ENCODE measurements around the gene MEGF11.

Gene MEGF11

GRCh38 chr15:66162286-66162685, 91.3 kb downstream of the MEGF11 start:
- no peaks in the 10 kb centered on the region for H3K27me3 ChIP-seq (ENCODE audit: low read depth, low read length)
- H3K4me1 ChIP-seq (ENCODE audit: control insufficient read depth in 1 of 2, insufficient read depth in 2 of 2, low read length in 2 of 2), result no peaks in the 10 kb centered on the region
- H3K4me3 ChIP-seq (ENCODE audit: low read depth in 1 of 2, low read length in 2 of 2), result no peak overlapping the region
- H3K36me3 ChIP-seq (ENCODE audit: control insufficient read depth in 1 of 2, insufficient read depth in 2 of 2, low read length in 2 of 2), result no peaks in the 10 kb centered on the region
- no peaks in the 10 kb centered on the region for H3K9me3 ChIP-seq (ENCODE audit: control insufficient read depth in 1 of 2, low read length in 2 of 2)
- H3K27ac ChIP-seq (ENCODE audit: low read length), result no peak overlapping the region

GRCh38 chr15:66161575-66162118, 91.9 kb downstream of the MEGF11 start:
- no peak overlapping the region for H3K27ac ChIP-seq (ENCODE audit: low read length)
- H3K36me3 ChIP-seq (ENCODE audit: control insufficient read depth in 1 of 2, insufficient read depth in 2 of 2, low read length in 2 of 2), result no peaks in the 10 kb centered on the region
- H3K9me3 ChIP-seq (ENCODE audit: control insufficient read depth in 1 of 2, low read length in 2 of 2), result no peaks in the 10 kb centered on the region
- H3K27me3 ChIP-seq (ENCODE audit: low read depth, low read length), result no peaks in the 10 kb centered on the region
- H3K4me1 ChIP-seq (ENCODE audit: control insufficient read depth in 1 of 2, insufficient read depth in 2 of 2, low read length in 2 of 2), result no peaks in the 10 kb centered on the region
- no peak overlapping the region for H3K4me3 ChIP-seq (ENCODE audit: low read depth in 1 of 2, low read length in 2 of 2)

GRCh38 chr15:66161108-66161507, 92.4 kb downstream of the MEGF11 start:
- no peaks in the 10 kb centered on the region for H3K9me3 ChIP-seq (ENCODE audit: control insufficient read depth in 1 of 2, low read length in 2 of 2)
- no peaks in the 10 kb centered on the region for H3K36me3 ChIP-seq (ENCODE audit: control insufficient read depth in 1 of 2, insufficient read depth in 2 of 2, low read length in 2 of 2)
- H3K4me3 ChIP-seq (ENCODE audit: low read depth in 1 of 2, low read length in 2 of 2), result no peak overlapping the region
- no peaks in the 10 kb centered on the region for H3K4me1 ChIP-seq (ENCODE audit: control insufficient read depth in 1 of 2, insufficient read depth in 2 of 2, low read length in 2 of 2)
- no peaks in the 10 kb centered on the region for H3K27me3 ChIP-seq (ENCODE audit: low read depth, low read length)
- no peak overlapping the region for H3K27ac ChIP-seq (ENCODE audit: low read length)

- Histone ChIP-seq H3K9me3 (ENCODE audit: control insufficient read depth in 1 of 2, low read length in 2 of 2) (no peaks in the 10 kb centered on the region), H3K36me3 (ENCODE audit: control insufficient read depth in 1 of 2, insufficient read depth in 2 of 2, low read length in 2 of 2) (no peaks in the 10 kb centered on the region), H3K4me1 (ENCODE audit: control insufficient read depth in 1 of 2, insufficient read depth in 2 of 2, low read length in 2 of 2) (no peaks in the 10 kb centered on the region), H3K27ac (ENCODE audit: low read length) (no peak overlapping the region), H3K27me3 (ENCODE audit: low read depth, low read length) (no peaks in the 10 kb centered on the region), H3K4me3 (ENCODE audit: low read depth in 1 of 2, low read length in 2 of 2) (no peak overlapping the region)
Measured at GRCh38 chr15:66157507-66157906, 96.0 kb downstream of the MEGF11 start.

- Histone ChIP-seq H3K4me1 (ENCODE audit: control insufficient read depth in 1 of 2, insufficient read depth in 2 of 2, low read length in 2 of 2) (no peaks in the 10 kb centered on the region), H3K27ac (ENCODE audit: low read length) (no peak overlapping the region), H3K27me3 (ENCODE audit: low read depth, low read length) (peaks cover under 1% of the 10 kb centered on the region), H3K36me3 (ENCODE audit: control insufficient read depth in 1 of 2, insufficient read depth in 2 of 2, low read length in 2 of 2) (no peaks in the 10 kb centered on the region), H3K9me3 (ENCODE audit: control insufficient read depth in 1 of 2, low read length in 2 of 2) (no peaks in the 10 kb centered on the region), H3K4me3 (ENCODE audit: low read depth in 1 of 2, low read length in 2 of 2) (no peak overlapping the region)
Measured at GRCh38 chr15:66156310-66156975, 97.1 kb downstream of the MEGF11 start.

- no peaks in the 10 kb centered on the region for H3K4me1 ChIP-seq (ENCODE audit: control insufficient read depth in 1 of 2, insufficient read depth in 2 of 2, low read length in 2 of 2)
- no peak overlapping the region for H3K4me3 ChIP-seq (ENCODE audit: low read depth in 1 of 2, low read length in 2 of 2)
- H3K9me3 ChIP-seq (ENCODE audit: control insufficient read depth in 1 of 2, low read length in 2 of 2), result no peaks in the 10 kb centered on the region
- H3K36me3 ChIP-seq (ENCODE audit: control insufficient read depth in 1 of 2, insufficient read depth in 2 of 2, low read length in 2 of 2), result no peaks in the 10 kb centered on the region
- H3K27me3 ChIP-seq (ENCODE audit: low read depth, low read length), result peaks cover 6% of the 10 kb centered on the region
- no peak overlapping the region for H3K27ac ChIP-seq (ENCODE audit: low read length)
Measured at GRCh38 chr15:66155065-66155464, 98.5 kb downstream of the MEGF11 start.

GRCh38 chr15:66154581-66154980, 99.0 kb downstream of the MEGF11 start:
- H3K27ac ChIP-seq (ENCODE audit: low read length), result no peak overlapping the region

GRCh38 chr15:66153549-66154415, 99.8 kb downstream of the MEGF11 start:
- H3K4me3 ChIP-seq (ENCODE audit: low read depth in 1 of 2, low read length in 2 of 2), result no peak overlapping the region
- no peaks in the 10 kb centered on the region for H3K9me3 ChIP-seq (ENCODE audit: control insufficient read depth in 1 of 2, low read length in 2 of 2)
- no peak overlapping the region for H3K27ac ChIP-seq (ENCODE audit: low read length)
- H3K36me3 ChIP-seq (ENCODE audit: control insufficient read depth in 1 of 2, insufficient read depth in 2 of 2, low read length in 2 of 2), result no peaks in the 10 kb centered on the region
- peaks cover 6% of the 10 kb centered on the region for H3K27me3 ChIP-seq (ENCODE audit: low read depth, low read length)
- no peaks in the 10 kb centered on the region for H3K4me1 ChIP-seq (ENCODE audit: control insufficient read depth in 1 of 2, insufficient read depth in 2 of 2, low read length in 2 of 2)

More at GRCh38 chr15:66154581-66154980, 99.0 kb downstream of the MEGF11 start:
- no peaks in the 10 kb centered on the region for H3K9me3 ChIP-seq (ENCODE audit: control insufficient read depth in 1 of 2, low read length in 2 of 2)
- H3K36me3 ChIP-seq (ENCODE audit: control insufficient read depth in 1 of 2, insufficient read depth in 2 of 2, low read length in 2 of 2), result no peaks in the 10 kb centered on the region
- peaks cover 6% of the 10 kb centered on the region for H3K27me3 ChIP-seq (ENCODE audit: low read depth, low read length)
- H3K4me1 ChIP-seq (ENCODE audit: control insufficient read depth in 1 of 2, insufficient read depth in 2 of 2, low read length in 2 of 2), result no peaks in the 10 kb centered on the region
- H3K4me3 ChIP-seq (ENCODE audit: low read depth in 1 of 2, low read length in 2 of 2), result no peak overlapping the region

- no peaks in the 10 kb centered on the region for H3K9me3 ChIP-seq (ENCODE audit: control insufficient read depth in 1 of 2, low read length in 2 of 2)
- H3K36me3 ChIP-seq (ENCODE audit: control insufficient read depth in 1 of 2, insufficient read depth in 2 of 2, low read length in 2 of 2), result no peaks in the 10 kb centered on the region
- H3K4me3 ChIP-seq (ENCODE audit: low read depth in 1 of 2, low read length in 2 of 2), result no peak overlapping the region
- no peaks in the 10 kb centered on the region for H3K4me1 ChIP-seq (ENCODE audit: control insufficient read depth in 1 of 2, insufficient read depth in 2 of 2, low read length in 2 of 2)
- no peak overlapping the region for H3K27ac ChIP-seq (ENCODE audit: low read length)
- H3K27me3 ChIP-seq (ENCODE audit: low read depth, low read length), result peaks cover 6% of the 10 kb centered on the region
Measured at GRCh38 chr15:66152650-66153049, 100.9 kb downstream of the MEGF11 start.

GRCh38 chr15:66151809-66152208, 101.7 kb downstream of the MEGF11 start:
- Histone ChIP-seq H3K4me1 (ENCODE audit: control insufficient read depth in 1 of 2, insufficient read depth in 2 of 2, low read length in 2 of 2) (no peaks in the 10 kb centered on the region), H3K9me3 (ENCODE audit: control insufficient read depth in 1 of 2, low read length in 2 of 2) (no peaks in the 10 kb centered on the region), H3K4me3 (ENCODE audit: low read depth in 1 of 2, low read length in 2 of 2) (no peak overlapping the region), H3K27ac (ENCODE audit: low read length) (no peak overlapping the region), H3K36me3 (ENCODE audit: control insufficient read depth in 1 of 2, insufficient read depth in 2 of 2, low read length in 2 of 2) (no peaks in the 10 kb centered on the region), H3K27me3 (ENCODE audit: low read depth, low read length) (peaks cover 6% of the 10 kb centered on the region)

GRCh38 chr15:66149871-66150270, 103.7 kb downstream of the MEGF11 start:
- H3K36me3 ChIP-seq (ENCODE audit: control insufficient read depth in 1 of 2, insufficient read depth in 2 of 2, low read length in 2 of 2), result no peaks in the 10 kb centered on the region
- no peak overlapping the region for H3K4me3 ChIP-seq (ENCODE audit: low read depth in 1 of 2, low read length in 2 of 2)
- H3K4me1 ChIP-seq (ENCODE audit: control insufficient read depth in 1 of 2, insufficient read depth in 2 of 2, low read length in 2 of 2), result no peaks in the 10 kb centered on the region
- no peak overlapping the region for H3K27ac ChIP-seq (ENCODE audit: low read length)
- H3K9me3 ChIP-seq (ENCODE audit: control insufficient read depth in 1 of 2, low read length in 2 of 2), result no peaks in the 10 kb centered on the region
- H3K27me3 ChIP-seq (ENCODE audit: low read depth, low read length), result peaks cover 6% of the 10 kb centered on the region
